HepG2 (cell line): Measurements from ENCODE around the gene SYNE3. TPM values are rescaled to one million over a fixed set of nuclear protein-coding genes. Genes with fewer than 3 reads are reported as not detected.

ENCODE experiments used
- BATF2 ChIP-seq: sonication (generic); formaldehyde crosslinking; IDR thresholded peaks from 2 replicates; pipeline ENCODE4 v1.8.0; 2022; ENCODE audit warnings: mild to moderate bottlenecking, missing genetic modification reagents, moderate library complexity
- ERF ChIP-seq: IDR thresholded peaks from 2 replicates; pipeline ENCODE4 v1.6.1; 2018; ENCODE audit warnings: missing biosample characterization, missing genetic modification reagents
- HNRNPUL1 ChIP-seq: fragments of 200-400 bp; formaldehyde crosslinking; IDR thresholded peaks from 2 replicates; pipeline ENCODE4 v1.6.1; 2017; ENCODE audit warnings: low read depth, mild to moderate bottlenecking, low read length, moderate library complexity
- JUNB ChIP-seq: sonication (generic); formaldehyde crosslinking; IDR thresholded peaks from 2 replicates; pipeline ENCODE4 v1.8.0; 2022; ENCODE audit warnings: missing genetic modification reagents, mild to moderate bottlenecking, borderline replicate concordance
- NCOA1 ChIP-seq: sonication (generic); formaldehyde crosslinking; IDR thresholded peaks from 2 replicates; pipeline ENCODE4 v1.9.0; 2021; ENCODE audit warnings: missing genetic modification reagents
- NFE2 ChIP-seq: sonication (generic); formaldehyde crosslinking; IDR thresholded peaks from 2 replicates; pipeline ENCODE4 v1.4.0; 2020; ENCODE audit warnings: missing genetic modification reagents
- NFIC ChIP-seq: IDR thresholded peaks from 2 replicates; pipeline ENCODE4 v1.6.1; 2012; ENCODE audit warnings: mild to moderate bottlenecking, low read length, inconsistent platforms
- SATB2 ChIP-seq: sonication (generic); formaldehyde crosslinking; IDR thresholded peaks from 2 replicates; pipeline ENCODE4 v1.5.0; 2020; ENCODE audit warnings: missing genetic modification reagents
- ZBTB46 ChIP-seq: sonication (generic); formaldehyde crosslinking; IDR thresholded peaks from 2 replicates; pipeline ENCODE4 v1.4.0; 2020; ENCODE audit warnings: mild to moderate bottlenecking, missing genetic modification reagents, borderline replicate concordance
- ZMYM3 ChIP-seq: sonication (generic); formaldehyde crosslinking; IDR thresholded peaks from 2 replicates; pipeline ENCODE4 v1.5.1; 2020; ENCODE audit warnings: mild to moderate bottlenecking, missing genetic modification reagents
- ZNF280D ChIP-seq: sonication (generic); formaldehyde crosslinking; IDR thresholded peaks from 2 replicates; pipeline ENCODE4 v1.5.1; 2020; ENCODE audit warnings: mild to moderate bottlenecking, missing genetic modification reagents
- ZNF432 ChIP-seq: sonication (generic); formaldehyde crosslinking; IDR thresholded peaks from 2 replicates; pipeline ENCODE4 v1.5.0; 2020; ENCODE audit warnings: missing genetic modification reagents, mild to moderate bottlenecking, borderline replicate concordance
- polyA plus RNA-seq, 8 experiments: library from polyadenylated mRNA; depleted of rRNA in 3 of 8; stranded (reverse) in 7 of 8; unstranded in 1 of 8; fragments of >200 nt; fragmentation: Illumina TruSeq in 4 of 8; extraction: Trizol in 4 of 8; gene quantifications; 2 replicates each; pipeline versions ENCODE4 v1.2.1 to v1.2.3, GENCODE V29; 2011 to 2016; ENCODE audit warnings: low read depth in 4 of 8, missing spikeins in 1 of 8, mixed read lengths in 1 of 8; ENCODE audit not compliant: insufficient read depth in 1 of 8
- total RNA-seq, 5 experiments: library from RNA; depleted of rRNA; stranded (reverse); fragments of >200 nt; fragmentation: Illumina TruSeq; extraction: Trizol; gene quantifications; 2 replicates each; pipeline ENCODE4 v1.2.3, GENCODE V29; 2016; ENCODE audit warnings: low read depth in 1 of 5
- TF ChIP-seq, protein P1 (sequence below), 2 experiments: sonication (generic) in 1 of 2; formaldehyde crosslinking in 1 of 2; IDR thresholded peaks; 2 replicates each; pipeline versions ENCODE4 v1.4.0 to v1.6.1; 2018 to 2020; ENCODE audit warnings: missing genetic modification reagents in 2 of 2, borderline replicate concordance in 1 of 2, low read depth in 1 of 2, mild to moderate bottlenecking in 1 of 2, missing biosample characterization in 1 of 2
- TF ChIP-seq, protein P2 (sequence below): sonication (generic); formaldehyde crosslinking; IDR thresholded peaks from 2 replicates; pipeline ENCODE4 v1.5.1; 2020; ENCODE audit warnings: mild to moderate bottlenecking, missing genetic modification reagents, borderline replicate concordance

The SYNE3 gene
- total and polyA plus RNA-seq, 2 of the 13 experiments (the other 11 are each of a cell fraction or from before 2014, with no cell fraction given), result 7.8 to 8.0 TPM

DNA sequence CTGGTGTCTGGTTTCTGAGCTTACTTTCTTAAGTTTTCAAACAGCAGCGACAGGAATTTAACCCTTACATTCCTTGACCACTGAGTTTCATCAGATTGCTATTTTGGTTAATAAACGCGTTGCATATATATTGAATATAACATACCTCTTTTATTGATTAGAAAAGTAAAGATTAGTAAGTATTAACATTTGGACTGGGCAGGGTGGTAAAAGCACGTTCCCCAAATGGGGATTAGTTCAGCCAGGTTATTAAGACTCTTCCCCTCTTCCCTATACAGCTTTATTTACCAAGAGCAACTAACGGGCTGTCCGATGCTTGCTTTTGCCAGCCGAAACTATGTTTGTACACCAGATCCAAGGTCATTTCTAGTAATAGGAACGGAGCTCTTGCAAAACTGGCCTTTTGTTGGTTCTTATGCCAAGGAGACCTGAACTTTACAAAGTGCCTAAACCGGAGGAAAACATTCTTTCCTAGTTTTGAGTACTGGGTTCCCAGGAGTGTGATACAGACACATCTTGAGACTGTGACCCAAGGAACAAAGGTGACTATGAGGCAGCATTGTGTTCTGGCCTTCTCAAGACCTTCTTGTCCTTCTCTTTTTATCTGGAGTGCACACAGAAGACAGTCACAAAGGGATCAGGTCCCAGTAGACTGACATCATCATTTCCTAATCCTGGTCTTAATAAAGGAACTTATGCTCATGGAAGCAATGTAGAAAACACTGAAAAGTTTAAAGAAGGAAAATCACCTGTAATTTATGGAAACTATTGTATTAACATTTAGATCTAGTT is 21.0 kb upstream of the SYNE3 start (continued):
- TF ChIP-seq NFE2 (CRISPR knock-in tag), result no peak
- TF ChIP-seq, protein P1, sequence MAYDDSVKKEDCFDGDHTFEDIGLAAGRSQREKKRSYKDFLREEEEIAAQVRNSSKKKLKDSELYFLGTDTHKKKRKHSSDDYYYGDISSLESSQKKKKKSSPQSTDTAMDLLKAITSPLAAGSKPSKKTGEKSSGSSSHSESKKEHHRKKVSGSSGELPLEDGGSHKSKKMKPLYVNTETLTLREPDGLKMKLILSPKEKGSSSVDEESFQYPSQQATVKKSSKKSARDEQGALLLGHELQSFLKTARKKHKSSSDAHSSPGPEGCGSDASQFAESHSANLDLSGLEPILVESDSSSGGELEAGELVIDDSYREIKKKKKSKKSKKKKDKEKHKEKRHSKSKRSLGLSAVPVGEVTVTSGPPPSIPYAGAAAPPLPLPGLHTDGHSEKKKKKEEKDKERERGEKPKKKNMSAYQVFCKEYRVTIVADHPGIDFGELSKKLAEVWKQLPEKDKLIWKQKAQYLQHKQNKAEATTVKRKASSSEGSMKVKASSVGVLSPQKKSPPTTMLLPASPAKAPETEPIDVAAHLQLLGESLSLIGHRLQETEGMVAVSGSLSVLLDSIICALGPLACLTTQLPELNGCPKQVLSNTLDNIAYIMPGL (CRISPR knock-in tag; IDR thresholded peaks at IDR 0.05; ENCODE audit: borderline replicate concordance in 1 of 2, low read depth in 1 of 2), result peak in 1 of 2 experiments; percentile 57; a peak in 1 of 4 replicates
- TF ChIP-seq ZBTB46 (CRISPR knock-in tag), result no peak
- TF ChIP-seq ZMYM3 (CRISPR knock-in tag), result peak; percentile 20; the same call in 1 of the 2 replicates
- no peak; the same call in 1 of the 2 replicates for TF ChIP-seq JUNB (CRISPR knock-in tag)
- peak; percentile 85 for TF ChIP-seq NFIC
- TF ChIP-seq BATF2 (CRISPR knock-in tag), result no peak
- no peak for TF ChIP-seq SATB2 (CRISPR knock-in tag)
- TF ChIP-seq ZNF432, result no peak
- TF ChIP-seq HNRNPUL1, result no peak
- TF ChIP-seq ZNF280D (CRISPR knock-in tag), result no peak
- TF ChIP-seq, protein P2, sequence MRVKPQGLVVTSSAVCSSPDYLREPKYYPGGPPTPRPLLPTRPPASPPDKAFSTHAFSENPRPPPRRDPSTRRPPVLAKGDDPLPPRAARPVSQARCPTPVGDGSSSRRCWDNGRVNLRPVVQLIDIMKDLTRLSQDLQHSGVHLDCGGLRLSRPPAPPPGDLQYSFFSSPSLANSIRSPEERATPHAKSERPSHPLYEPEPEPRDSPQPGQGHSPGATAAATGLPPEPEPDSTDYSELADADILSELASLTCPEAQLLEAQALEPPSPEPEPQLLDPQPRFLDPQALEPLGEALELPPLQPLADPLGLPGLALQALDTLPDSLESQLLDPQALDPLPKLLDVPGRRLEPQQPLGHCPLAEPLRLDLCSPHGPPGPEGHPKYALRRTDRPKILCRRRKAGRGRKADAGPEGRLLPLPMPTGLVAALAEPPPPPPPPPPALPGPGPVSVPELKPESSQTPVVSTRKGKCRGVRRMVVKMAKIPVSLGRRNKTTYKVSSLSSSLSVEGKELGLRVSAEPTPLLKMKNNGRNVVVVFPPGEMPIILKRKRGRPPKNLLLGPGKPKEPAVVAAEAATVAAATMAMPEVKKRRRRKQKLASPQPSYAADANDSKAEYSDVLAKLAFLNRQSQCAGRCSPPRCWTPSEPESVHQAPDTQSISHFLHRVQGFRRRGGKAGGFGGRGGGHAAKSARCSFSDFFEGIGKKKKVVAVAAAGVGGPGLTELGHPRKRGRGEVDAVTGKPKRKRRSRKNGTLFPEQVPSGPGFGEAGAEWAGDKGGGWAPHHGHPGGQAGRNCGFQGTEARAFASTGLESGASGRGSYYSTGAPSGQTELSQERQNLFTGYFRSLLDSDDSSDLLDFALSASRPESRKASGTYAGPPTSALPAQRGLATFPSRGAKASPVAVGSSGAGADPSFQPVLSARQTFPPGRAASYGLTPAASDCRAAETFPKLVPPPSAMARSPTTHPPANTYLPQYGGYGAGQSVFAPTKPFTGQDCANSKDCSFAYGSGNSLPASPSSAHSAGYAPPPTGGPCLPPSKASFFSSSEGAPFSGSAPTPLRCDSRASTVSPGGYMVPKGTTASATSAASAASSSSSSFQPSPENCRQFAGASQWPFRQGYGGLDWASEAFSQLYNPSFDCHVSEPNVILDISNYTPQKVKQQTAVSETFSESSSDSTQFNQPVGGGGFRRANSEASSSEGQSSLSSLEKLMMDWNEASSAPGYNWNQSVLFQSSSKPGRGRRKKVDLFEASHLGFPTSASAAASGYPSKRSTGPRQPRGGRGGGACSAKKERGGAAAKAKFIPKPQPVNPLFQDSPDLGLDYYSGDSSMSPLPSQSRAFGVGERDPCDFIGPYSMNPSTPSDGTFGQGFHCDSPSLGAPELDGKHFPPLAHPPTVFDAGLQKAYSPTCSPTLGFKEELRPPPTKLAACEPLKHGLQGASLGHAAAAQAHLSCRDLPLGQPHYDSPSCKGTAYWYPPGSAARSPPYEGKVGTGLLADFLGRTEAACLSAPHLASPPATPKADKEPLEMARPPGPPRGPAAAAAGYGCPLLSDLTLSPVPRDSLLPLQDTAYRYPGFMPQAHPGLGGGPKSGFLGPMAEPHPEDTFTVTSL, result peak; percentile 91
- TF ChIP-seq NCOA1 (CRISPR knock-in tag), result no peak
- TF ChIP-seq ERF (CRISPR knock-in tag), result peak; percentile 48; the same call in 1 of the 2 replicates
